ENCODE results near the gene PCDHB14. TPM values are rescaled to one million over a fixed set of nuclear protein-coding genes. Genes with fewer than 3 reads are reported as not detected.

Gene PCDHB14
- total RNA-seq, 1 donor from 2014 or later = 0.11 TPM

DNA sequence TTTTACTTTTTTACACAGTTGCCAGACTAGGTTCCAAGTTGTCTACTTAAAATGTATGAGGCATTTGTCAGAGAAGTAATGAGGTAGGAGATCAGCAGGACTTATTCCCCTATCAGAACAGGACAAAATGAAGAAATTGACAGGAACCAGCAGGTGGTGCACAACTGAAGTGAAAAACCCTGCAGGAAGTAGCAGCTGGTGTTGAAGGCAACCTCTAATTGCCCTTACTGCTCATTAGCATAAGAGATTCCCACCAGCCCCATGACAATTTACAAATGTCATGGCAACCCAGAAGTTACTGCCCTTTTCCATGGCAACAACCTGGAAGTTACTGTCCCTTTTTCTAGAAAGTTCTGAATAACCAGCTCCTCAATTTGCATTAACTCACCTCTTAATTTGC, 27.4 kb downstream of the PCDHB14 start:
- no peaks in the 10 kb centered on the region for H3K27me3 Mint-ChIP-seq
- POLR2A ChIA-PET = no interaction called here
- ATAC-seq (ENCODE audit: low read depth) (no peak), DNase-seq (no peak)
- CTCF ChIA-PET = no interaction called here
- no peak for TF ChIP-seq CTCF (IDR thresholded peaks at IDR 0.05)
- H3K27ac Mint-ChIP-seq = no peak overlapping the region
- peaks cover 46% of the 10 kb centered on the region for H3K9me3 Mint-ChIP-seq
- no peak overlapping the region for H3K4me3 Mint-ChIP-seq
- intact Hi-C loops (cut with micrococcal nuclease) = no loop called here
- no peaks in the 10 kb centered on the region for H3K4me1 Mint-ChIP-seq
- peaks cover 12% of the 10 kb centered on the region for H3K36me3 Mint-ChIP-seq (ENCODE audit: low read depth)

DNA sequence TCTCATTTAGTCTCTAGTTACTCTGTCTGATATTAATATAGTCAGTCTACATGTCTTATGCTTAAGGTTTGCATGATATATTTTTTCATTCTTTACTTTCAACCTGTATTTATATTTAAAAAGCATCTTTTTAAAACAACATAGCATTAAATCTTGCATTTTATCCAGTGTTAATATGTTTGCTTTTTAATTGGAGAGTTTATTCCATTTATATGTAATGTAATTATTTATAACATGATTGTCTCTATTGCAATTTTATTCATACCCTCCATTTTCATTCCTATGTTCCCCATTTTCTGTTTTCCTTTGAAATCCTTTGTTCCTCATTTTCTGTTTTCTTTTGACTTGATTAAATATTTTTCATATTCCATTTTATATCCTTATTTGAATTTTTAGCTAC, 35.3 kb downstream of the PCDHB14 start:
- POLR2A ChIA-PET = no interaction called here
- DNase-seq (no peak), ATAC-seq (ENCODE audit: low read depth) (no peak)
- H3K27me3 Mint-ChIP-seq = no peaks in the 10 kb centered on the region
- CTCF ChIA-PET = no interaction called here
- no peak overlapping the region for H3K4me3 Mint-ChIP-seq
- no peaks in the 10 kb centered on the region for H3K4me1 Mint-ChIP-seq
- H3K36me3 Mint-ChIP-seq (ENCODE audit: low read depth) = peaks cover 26% of the 10 kb centered on the region
- intact Hi-C loops (cut with micrococcal nuclease) = no loop called here
- no peak for TF ChIP-seq CTCF (IDR thresholded peaks at IDR 0.05)
- H3K9me3 Mint-ChIP-seq = peaks cover 61% of the 10 kb centered on the region
- H3K27ac Mint-ChIP-seq = no peak overlapping the region

DNA sequence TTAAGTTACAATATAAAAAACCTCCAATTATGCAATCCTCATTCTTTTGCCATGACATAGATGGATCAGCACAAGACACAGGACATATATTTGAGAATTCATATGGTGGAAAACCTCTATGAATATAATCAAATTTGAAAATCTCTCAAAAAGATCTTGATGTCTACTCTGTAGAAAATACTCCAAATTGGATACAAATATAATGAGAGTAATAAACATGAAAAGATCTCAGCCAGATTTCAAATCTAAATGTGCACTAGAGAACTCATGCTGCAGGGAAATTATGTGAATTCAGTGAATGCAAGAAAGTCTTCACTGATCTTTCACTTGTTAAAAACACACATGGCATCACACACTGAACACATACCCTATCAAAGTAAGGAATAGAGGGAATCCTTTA, 35.8 kb downstream of the PCDHB14 start:
- H3K4me3 Mint-ChIP-seq = no peak overlapping the region
- DNase-seq (no peak), ATAC-seq (ENCODE audit: low read depth) (no peak)
- H3K4me1 Mint-ChIP-seq = no peaks in the 10 kb centered on the region
- H3K27ac Mint-ChIP-seq = no peak overlapping the region
- H3K9me3 Mint-ChIP-seq = peaks cover 59% of the 10 kb centered on the region
- peaks cover 28% of the 10 kb centered on the region for H3K36me3 Mint-ChIP-seq (ENCODE audit: low read depth)
- ChIA-PET POLR2A (no interaction called here), CTCF (no interaction called here)
- TF ChIP-seq CTCF (IDR thresholded peaks at IDR 0.05) = no peak
- H3K27me3 Mint-ChIP-seq = no peaks in the 10 kb centered on the region
- intact Hi-C loops (cut with micrococcal nuclease) = no loop called here

DNA sequence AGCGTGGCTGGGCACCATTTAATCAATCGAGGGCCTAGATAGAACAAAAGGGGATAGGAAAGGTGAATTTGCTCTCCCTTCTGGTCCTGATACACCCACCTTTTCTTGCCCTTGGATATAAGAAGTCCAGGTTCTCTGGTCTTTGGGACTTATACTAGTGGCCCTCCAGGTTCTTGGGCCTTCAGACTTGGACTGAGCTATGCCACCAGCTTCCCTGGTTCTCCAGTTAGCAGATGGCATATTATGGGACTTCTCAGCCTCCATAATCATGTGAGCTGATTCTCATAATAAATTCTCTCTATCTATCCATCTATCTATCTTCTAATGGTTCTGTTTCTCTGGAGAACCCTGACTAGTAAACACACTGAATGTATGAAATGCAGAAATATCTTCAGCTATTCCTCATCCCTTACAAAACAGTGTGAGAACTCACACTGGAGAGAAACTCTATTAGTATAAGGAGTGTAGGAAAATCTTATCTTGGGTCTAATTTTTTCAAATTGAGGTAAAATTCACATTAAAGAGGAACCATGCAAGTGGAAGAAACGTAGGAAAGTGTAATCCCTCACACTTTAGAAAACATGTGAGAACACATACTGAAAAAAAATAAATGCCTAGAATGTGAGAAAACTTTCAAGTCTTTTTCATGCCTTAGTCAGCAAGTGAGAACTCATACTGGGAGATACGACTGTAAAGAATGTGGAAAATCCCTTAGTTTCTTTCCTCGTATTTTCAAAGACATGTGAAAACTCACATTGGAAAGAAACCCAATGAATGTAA, 37.5 kb downstream of the PCDHB14 start:
- H3K4me3 Mint-ChIP-seq = no peak overlapping the region
- no peaks in the 10 kb centered on the region for H3K27me3 Mint-ChIP-seq
- no peak for TF ChIP-seq CTCF (IDR thresholded peaks at IDR 0.05)
- POLR2A ChIA-PET = no interaction called here
- no peak overlapping the region for H3K27ac Mint-ChIP-seq
- ATAC-seq (ENCODE audit: low read depth) (no peak), DNase-seq (no peak)
- peaks cover 37% of the 10 kb centered on the region for H3K36me3 Mint-ChIP-seq (ENCODE audit: low read depth)
- peaks cover 55% of the 10 kb centered on the region for H3K9me3 Mint-ChIP-seq
- CTCF ChIA-PET = no interaction called here
- H3K4me1 Mint-ChIP-seq = no peaks in the 10 kb centered on the region
- intact Hi-C loops (cut with micrococcal nuclease) = loop anchor here (2.0 kb wide), 1 partner anchor 60 kb away; the partner anchor contains the start of gene TAF7

- ATAC-seq (ENCODE audit: low read depth) (no peak), DNase-seq (no peak)
- no peak for TF ChIP-seq CTCF (IDR thresholded peaks at IDR 0.05)
- Mint-ChIP-seq H3K9me3 (peaks cover 56% of the 10 kb centered on the region), H3K27ac (no peak overlapping the region), H3K36me3 (ENCODE audit: low read depth) (peaks cover 43% of the 10 kb centered on the region), H3K4me3 (no peak overlapping the region), H3K27me3 (no peaks in the 10 kb centered on the region), H3K4me1 (no peaks in the 10 kb centered on the region)
- CTCF ChIA-PET = no interaction called here
- POLR2A ChIA-PET = no interaction called here
- intact Hi-C loops (cut with micrococcal nuclease) = loop anchor here (2.0 kb wide), 1 partner anchor 60 kb away; the partner anchor contains the start of gene TAF7
Measured at GRCh38 chr5:141261238-141261546, 38.0 kb downstream of the PCDHB14 start.
